NCI-H774 (cell line): Measurements from ENCODE around the gene GIMAP7.
"Not testable (repeated sequence)": the region's sequence is repeated elsewhere in the genome, so short reads cannot be mapped to it uniquely, and the experiment has no call there.

Experiments
- DNase-seq: peaks from one replicate; lab custom pipeline; 2025; lab: John Stamatoyannopoulos, UW

Gene GIMAP7

DNA sequence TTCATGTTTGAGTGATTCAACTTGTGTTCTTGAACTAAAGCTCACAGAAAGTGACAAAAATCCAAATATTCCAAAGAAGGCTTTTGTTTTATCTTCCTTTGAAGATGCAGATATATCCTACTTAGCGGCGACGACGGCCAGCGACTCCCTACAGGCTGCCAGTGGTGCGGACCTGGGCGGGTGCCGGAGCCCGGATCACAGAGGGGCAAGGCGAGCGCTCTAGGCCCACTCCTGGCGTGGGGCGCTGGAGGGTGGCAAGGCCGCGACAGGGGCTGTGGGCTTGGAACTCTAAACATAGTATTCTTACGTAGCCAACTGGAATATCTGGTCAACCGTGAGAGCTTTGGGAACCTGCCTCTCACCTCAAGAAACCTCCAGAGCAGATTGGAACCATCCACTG lies 914 bp upstream of the GIMAP7 start:
- no peak for DNase-seq

DNA sequence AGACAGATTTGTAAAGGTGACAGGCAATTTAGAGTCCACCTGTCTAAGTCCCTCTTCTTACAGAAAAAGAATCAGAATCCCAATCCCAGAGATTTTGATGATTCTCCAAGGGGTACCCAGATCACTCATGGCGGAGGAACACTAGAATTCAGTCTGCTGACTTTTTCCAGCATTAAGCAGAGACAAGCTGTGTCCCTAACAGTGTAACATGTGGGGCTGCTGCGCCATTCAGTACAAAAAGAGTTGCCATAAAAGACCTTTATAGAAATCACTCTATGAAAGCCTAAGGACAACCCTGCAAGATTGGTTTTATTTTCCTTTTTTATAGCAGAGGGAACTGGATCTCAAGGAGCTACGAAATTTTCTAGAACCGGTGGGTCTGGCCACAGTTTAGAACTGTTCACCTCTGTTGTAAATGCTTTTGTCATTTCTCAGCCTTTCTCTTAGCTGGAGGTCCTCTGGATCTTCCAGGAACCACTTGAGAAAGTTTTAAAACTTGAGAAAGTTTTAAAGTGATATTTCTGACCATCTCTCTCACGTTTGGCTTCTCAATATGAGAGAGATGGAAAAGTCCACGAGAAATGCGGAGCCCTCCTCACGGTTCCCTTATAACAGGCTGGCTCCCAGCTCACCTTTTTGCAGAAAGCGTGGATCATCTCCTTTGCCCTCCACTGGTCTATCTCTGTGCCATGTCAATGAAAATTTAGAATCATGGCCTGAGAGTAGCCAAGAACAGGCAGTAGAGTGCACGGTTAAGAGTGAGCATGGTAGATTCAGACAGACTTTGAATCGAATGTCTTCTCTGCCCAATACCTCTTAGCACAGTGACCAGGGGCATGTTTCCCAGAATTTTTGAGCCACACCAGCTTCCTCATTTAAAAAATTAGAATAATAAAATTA lies 826 bp downstream of the GIMAP7 start:
- DNase-seq, result no peak

DNA sequence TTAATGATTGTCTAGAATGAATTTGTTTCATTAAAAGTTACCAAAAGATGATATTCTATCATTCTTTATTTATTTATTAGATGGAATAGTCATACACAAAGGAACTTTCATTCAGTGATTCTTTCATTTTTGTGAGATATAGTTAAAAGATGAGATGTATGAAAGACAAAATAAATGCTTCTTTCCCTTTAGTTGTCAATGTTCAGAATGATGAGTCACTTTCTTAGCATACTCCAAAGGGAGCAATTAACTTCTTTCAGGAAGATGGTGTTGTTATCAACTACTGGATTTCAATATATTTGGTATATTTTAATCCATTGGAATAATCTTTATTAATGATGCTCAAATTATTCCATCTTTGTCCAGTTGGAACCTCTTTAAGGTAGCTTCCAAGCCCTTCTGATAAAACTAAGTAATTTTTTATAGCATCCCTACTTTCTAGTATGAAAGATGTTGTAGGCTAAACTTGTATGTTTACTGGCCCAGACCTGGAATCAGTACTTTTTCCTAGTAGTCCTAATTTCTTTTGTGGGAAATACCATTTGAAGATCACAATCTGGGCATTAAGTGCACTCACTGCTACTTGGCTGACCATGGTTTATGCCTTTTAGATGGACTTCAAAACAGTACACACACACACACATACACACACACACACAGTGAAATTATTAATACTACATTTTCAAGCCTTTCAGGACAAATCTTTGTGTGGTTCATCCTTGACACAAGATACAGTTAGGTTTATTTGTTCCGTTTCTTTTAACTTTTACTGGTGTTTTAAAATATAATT lies 2.5 kb downstream of the GIMAP7 start:
- no peak for DNase-seq

DNA sequence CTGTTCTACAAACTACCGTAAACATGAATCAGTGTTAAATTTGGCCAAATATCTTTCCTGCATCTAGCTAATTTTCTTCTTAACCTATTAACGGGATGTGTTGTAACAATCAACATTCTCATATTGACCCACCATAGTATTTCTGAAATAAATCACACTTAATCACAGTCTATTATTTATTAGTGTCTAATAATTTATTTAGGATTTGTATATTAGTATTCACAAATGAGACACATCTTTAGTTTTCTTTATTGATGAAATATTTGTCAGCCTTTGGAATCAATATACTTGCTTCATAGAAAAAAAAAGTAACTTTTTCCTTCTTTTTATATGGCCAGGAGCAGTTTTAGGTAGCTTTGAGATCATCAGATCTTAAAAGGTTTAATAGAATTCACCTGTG lies 4.6 kb downstream of the GIMAP7 start:
- no peak for DNase-seq

DNA sequence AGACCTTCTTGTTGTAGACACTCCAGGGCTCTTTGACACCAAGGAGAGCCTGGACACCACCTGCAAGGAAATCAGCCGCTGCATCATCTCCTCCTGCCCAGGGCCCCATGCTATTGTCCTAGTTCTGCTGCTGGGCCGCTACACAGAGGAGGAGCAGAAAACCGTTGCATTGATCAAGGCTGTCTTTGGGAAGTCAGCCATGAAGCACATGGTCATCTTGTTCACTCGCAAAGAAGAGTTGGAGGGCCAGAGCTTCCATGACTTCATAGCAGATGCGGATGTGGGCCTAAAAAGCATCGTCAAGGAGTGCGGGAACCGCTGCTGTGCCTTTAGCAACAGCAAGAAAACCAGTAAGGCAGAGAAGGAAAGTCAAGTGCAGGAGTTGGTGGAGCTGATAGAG lies 5.5 kb downstream of the GIMAP7 start:
- no peak for DNase-seq

DNA sequence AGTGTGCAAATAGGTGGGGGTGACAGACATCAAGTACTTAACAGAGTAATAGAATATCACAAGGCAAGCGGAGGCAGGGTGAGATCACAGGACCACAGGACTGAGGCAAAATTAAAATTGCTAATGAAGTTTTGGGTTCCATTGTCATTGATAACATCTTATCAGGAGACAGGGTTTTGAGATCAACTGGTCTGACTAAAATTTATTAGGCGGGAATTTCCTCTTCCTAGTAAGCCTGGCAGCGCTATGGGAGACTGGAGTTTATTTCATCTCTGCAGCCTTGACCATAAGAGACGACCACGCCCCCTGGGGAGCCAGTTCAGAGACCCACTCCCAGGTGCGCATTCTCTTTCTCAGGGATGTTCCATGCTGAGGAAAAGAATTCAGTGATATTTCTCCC lies 8.3 kb downstream of the GIMAP7 start:
- not testable (repeated sequence) for DNase-seq

DNA sequence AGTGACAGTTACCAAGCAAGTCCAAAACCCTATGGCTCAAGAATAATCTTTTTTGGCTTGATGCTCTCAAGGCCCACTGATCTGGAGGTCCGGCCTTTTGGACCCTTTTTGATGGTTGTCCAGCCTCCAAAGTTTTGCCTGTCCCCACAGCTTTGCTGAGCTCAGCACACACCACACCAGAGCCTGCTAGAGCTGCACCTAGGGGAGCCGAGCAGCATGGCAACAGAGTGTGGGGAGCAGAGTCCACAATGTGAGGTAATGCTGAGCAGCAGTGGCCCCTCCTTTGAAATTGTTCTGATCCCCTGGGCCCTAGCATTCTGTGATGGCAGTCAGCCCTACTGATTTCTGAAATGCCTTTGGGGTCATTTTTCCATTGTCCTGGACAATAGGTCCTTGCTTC lies 9.3 kb downstream of the GIMAP7 start:
- no peak for DNase-seq

DNA sequence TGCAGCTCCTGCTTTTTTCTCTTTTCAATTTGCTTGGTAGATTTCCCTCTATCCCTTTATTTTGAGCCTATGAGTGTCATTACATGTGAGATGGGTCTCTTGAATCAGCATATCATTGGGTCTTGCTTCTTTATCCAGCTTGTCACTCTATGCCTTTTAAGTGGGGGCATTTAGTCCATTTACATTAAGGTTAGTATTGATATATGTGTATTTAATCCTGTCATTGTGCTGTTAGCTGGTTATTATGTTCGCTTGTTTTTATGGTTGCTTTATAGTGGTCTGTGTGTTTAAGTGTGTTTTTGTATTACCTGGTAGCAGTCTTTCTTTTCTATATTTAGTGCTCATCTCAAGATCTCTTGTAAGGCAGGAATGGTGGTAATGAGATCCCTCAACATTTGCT lies 17.0 kb downstream of the GIMAP7 start:
- DNase-seq, result no peak

DNA sequence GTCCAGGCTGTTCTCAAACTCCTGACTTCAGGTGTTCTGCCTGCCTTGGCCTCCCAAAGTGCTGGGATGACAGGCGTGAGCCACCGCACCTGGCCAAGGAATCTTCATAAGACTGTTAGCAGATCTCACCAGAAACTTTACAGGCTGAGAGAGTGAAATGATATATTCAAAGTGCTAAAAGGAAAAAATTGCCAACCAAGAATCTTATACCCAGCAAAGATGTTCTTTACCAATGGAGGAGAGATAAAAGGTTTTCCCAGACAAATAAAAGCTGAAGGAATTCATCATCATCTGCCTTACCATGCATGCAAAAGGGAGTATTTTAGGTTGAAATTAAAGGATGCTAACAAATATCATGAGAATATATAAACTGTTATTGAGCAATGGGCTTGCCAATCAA lies 23.6 kb downstream of the GIMAP7 start:
- no peak for DNase-seq

DNA sequence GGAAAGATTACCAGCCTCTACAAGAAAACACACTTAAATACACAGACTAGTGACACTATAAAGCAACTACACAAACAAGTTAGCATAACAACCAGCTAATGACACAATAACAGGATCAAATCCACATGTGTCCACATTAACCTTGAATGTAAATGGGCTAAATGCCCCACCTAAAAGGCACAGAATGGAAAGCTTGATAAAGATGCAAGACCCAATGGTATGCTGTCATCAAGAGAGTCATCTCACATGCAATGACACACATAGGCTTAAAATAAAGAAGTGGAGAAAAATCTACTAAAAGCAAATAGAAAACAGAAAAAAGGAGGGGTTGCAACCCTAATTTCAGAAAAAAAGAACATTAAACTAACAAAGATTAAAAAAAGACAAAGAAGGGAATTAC lies 38.5 kb downstream of the GIMAP7 start:
- no peak for DNase-seq

DNA sequence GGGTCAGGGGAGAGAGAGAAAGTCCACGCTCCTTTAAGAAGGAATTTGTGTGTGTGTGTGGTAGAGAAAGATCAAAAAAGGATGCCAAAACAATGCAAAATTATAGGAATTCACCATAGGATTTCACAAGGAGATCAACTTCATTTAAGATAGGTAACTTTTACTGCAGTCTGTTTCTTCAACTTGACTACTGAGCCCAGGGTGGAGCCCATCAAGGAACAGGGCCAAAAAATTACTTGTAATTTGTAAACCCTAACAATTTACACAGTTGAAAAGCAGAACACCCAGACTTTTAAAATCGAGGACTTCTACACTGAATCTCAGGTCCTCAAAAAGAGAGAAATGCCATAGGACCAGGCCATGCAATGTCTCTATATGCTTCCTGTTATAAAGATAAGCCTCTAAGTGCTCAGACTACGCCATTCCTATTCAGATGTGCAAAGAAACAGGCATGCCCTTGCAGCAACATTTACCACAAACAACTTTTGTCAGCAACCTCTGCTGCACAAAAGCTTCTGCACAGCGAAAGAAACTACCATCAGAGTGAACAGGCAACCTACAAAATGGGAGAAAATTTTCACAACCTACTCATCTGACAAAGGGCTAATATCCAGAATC lies 42.0 kb downstream of the GIMAP7 start:
- DNase-seq, result no peak

DNA sequence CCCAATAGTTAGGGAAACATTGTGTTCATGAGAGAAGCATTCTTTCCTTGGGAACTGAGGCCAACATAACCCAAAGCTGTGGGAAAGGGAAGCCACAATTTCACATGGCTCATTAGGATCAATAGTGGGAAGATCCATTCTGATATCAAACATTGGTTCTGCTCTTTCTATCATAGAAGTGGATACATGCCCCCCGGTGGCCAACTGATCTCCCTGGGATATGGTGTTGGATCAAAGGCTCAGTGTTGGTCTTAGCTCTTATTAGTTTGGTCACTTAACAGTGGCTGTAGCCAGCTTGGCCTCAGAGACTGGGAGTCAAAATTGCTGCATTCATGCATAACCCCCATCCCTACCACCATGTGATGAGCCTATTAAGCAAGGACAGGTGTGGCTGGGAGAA lies 45.8 kb downstream of the GIMAP7 start:
- DNase-seq, result no peak

DNA sequence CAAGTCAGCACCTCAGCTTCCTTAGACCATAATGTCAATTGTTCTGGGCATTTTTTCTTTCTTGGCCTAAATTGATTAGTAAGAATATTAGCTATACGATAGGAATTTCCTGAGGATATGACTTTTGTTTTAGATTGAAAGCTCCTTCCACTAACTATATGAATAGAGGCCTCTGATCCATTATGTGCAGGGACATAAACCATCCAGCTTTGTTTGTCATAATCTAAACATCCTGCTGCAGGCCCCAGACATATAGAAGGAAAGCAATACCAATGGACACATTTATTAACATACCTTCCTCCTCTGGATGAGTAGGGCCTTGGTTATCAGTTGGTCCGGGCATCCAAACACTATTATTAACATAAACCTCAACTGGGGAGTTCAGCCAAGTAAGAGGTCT lies 48.2 kb downstream of the GIMAP7 start:
- no peak for DNase-seq

DNA sequence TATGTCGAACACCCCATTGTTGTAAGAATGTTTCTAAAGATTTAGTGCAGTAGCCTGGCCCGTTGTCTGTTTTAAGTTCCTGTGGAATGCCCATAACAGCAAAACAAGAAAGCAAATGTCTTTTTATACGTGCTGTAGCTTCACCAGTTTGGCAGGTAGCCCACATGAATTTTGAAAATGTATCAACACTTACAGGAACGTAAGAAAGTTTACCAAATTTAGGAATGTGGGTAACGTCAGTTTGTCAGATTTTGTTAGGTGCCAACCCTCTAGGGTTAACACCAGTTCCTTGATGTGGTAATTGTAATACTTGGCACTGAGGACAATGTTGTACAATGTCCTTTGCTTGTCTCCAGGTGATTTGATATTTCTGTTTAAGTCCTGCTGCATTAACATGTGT lies 49.3 kb downstream of the GIMAP7 start:
- no peak for DNase-seq

DNA sequence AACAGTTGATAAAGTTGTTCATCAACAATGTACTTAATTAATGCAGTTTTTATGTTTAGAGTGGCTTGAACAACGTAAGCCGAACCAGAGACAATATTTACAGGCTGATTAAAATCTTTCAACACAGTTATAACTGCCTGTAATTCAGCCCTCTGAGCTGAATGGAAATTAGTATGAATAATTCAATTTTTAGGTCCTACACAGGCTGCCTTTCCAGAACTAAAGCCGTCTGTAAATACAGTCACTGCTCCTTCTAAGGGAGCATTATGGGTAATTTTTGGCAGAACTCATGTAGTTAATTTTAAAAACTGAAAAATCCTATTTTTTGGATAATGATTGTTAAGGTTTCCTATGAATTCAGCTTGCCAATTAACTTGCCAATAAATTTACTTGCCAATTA lies 49.9 kb downstream of the GIMAP7 start:
- no peak for DNase-seq

DNA sequence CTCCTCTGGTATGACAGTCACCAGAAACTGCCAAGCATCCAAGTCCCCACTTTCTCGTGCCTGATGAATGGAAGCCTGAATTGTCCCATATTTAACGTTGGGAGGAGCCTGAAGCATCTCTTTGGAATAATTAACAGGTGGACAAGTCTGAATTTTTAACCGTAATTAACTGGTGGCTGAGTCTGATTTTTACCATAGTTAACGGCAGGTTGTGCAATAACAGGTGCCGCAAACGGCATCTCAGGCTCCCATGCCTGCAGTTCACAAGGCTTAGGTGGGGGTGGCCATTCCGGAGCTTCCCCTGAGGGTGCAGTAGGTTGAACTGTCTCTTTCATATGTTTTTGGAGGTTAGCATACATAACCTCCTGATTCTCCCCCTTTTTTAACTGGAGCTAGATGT lies 50.6 kb downstream of the GIMAP7 start:
- no peak for DNase-seq

DNA sequence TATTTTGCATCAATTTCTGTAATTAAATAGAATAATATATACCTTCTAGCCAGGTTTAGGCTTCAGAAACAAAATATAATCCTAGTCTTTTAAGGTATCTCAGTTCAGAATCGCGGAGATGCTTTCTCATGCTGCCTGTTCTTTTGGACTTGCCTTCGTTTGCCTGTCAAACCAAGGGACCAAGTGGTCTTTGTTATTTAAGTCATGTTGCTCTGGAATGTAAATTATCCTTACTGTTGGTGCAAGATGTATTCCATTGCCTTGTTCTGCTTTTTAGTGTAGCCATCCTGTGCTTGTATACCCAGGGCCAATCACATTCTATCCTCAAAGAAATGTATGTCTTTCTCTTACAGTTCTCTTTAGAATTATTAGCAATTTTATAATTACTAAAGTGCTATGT lies 51.5 kb downstream of the GIMAP7 start:
- DNase-seq, result no peak

DNA sequence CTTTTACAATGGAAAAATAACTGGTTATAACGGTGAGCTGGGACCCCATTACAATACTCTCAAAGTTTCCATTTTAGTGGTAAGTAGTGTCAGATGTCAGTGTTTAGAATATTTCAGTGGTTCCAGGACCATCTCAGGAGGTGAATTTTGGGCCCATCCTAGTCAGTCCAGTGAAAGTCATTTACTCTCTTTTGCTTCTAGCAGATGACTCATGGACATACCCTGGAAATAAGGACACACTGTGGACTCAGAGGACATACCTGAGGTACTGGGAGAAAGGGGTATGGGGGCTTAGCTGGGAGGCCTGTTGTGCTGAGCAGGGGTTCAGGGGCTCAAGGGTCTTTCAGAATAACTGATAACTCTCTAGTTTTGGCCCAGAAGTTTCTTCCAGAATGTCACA lies 51.9 kb downstream of the GIMAP7 start:
- no peak for DNase-seq

DNA sequence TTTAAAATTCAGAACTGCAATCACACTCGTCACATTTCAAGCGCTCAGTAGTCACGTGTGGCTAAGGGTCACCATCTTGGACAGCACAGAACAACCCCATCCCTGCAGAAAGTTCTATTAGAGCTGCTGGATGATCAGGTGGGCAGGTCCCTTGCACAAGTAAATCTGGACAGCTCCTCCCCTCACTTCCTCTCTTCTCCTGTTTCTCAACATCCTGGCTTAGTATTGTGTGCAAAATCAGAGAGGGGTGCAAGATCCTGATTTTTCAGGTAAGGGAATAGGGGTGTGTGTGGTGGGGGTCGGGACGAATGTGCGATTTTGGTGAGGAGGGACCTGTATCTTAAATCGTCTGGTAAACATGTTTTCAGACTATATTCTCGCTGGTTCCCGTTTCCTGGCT lies 52.5 kb downstream of the GIMAP7 start, which contains the start of gene GIMAP4:
TSS of gene GIMAP4 (plus strand) at position 222 of the 400 bp plus-strand sequence. CDS start 2,512 bp downstream, outside the sequence.
- DNase-seq, result no peak

DNA sequence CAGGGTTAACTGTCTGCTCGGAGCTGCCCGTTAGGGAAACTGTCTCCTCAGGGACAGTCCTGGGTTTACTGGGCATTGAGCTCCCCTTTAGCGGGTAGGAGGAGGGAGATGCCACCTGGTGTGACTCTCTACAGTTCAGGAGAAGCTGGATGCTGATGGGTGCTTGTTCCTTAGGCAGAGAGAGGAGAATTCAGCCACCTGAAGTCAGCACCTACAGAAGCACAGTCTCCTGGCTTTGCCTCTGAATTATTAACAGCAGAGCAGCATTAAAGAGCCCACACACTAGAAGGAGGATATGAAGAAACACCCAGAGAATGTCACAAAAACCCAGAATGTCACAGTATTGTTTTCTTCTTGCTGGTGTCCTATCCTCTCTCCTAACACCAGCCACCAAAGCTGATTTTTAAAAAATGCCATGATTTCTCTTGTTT lies 53.2 kb downstream of the GIMAP7 start:
- no peak for DNase-seq

DNA sequence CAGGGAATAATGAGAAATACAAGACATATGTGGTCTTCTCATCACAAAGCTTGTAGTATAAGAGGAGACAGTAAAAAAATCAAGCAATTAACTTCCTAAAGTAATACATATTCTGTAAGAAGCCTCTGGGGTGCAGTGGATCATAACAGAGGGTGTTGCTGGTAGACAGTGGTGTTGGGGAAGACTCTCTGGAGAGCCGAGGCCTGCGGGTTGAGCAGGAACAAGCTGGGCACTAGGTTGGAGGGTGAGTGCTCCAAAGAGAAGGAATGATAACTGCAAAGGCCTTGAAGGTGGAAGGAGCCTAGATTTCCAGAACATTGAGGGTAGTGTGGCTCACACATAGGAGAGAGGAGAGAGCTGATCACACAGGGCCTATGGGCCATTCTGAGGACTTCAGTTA lies 54.0 kb downstream of the GIMAP7 start:
- DNase-seq, result no peak

DNA sequence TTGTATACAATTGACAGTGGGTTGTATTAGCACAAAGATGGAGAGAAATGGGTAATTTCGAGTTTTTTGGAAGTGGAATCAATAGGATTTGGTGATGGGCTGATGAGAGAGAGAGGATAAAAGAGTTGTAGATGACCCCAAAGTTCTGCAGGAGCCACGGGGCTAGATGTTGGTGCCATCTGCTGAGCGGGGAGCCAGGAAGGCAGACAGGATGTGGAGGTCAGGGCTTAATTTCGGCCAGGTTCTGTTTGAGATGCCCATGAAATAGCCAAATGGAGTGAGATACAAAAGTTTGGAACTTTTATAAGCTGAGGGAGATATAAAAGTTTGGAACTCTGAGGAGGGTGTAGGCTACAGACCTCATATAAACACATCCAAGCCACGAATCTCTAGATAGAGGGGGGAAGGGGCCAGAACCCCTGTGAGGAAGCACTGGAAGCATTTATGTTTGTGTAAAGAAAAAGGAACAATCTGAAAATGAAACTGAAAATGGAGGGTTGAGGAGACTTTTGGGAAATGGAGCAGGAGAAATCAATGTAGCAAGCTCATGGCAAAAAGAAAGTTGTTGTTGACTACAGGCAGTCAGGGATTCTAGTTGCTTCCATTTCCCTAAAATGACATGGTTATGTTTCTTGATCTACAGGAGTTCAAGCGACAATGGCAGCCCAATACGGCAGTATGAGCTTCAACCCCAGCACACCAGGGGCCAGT lies 54.7 kb downstream of the GIMAP7 start:
- no peak for DNase-seq
